SJSA1 (cell line): ENCODE results near the gene CENPL. TPM values are rescaled to one million over a fixed set of nuclear protein-coding genes. Genes with fewer than 3 reads are reported as not detected.
"Not testable (repeated sequence)": the region's sequence is repeated elsewhere in the genome, so short reads cannot be mapped to it uniquely, and the experiment has no call there.

Experiments
- DNase-seq, 2 experiments: peaks; one replicate each; pipeline ENCODE4 v3.0.0-alpha.2; 2015 to 2020; ENCODE audit warnings: low spot score in 2 of 2, low read depth in 1 of 2
- H3K27ac ChIP-seq: fragments of 250-450 bp; sonication (Bioruptor Pico); 2 replicates; pipeline ENCODE4 v1.5.1; 2020; ENCODE audit warnings: mild to moderate bottlenecking, moderate library complexity
- H3K27me3 ChIP-seq: fragments of 250-450 bp; sonication (Bioruptor Pico); replicated peaks from 2 replicates; pipeline ENCODE4 v1.5.1; 2020; ENCODE audit warnings: mild to moderate bottlenecking, moderate library complexity
- H3K36me3 ChIP-seq: fragments of 250-450 bp; sonication (Bioruptor Pico); 2 replicates; pipeline ENCODE4 v1.5.1; 2020; ENCODE audit warnings: mild to moderate bottlenecking
- H3K4me1 ChIP-seq: fragments of 250-450 bp; sonication (Bioruptor Pico); replicated peaks from 2 replicates; pipeline ENCODE4 v1.6.1; 2021; ENCODE audit warnings: mild to moderate bottlenecking
- H3K4me3 ChIP-seq: fragments of 250-450 bp; sonication (Bioruptor Pico); 2 replicates; pipeline ENCODE4 v1.5.1; 2020; ENCODE audit warnings: mild to moderate bottlenecking
- H3K9me3 ChIP-seq: fragments of 250-450 bp; sonication (Bioruptor Pico); replicated peaks from 2 replicates; pipeline ENCODE4 v1.5.1; 2020; ENCODE audit warnings: mild to moderate bottlenecking
- total RNA-seq: library from RNA; depleted of rRNA; stranded (reverse); fragments of >200 nt; shearing (Covaris generic); gene quantifications from 2 replicates; pipeline ENCODE4 v1.2.3, GENCODE V29; 2014

Gene CENPL
- total RNA-seq, 1 experiment from 2014 or later, result 56.2 TPM

- H3K9me3 ChIP-seq, result no peaks in the 10 kb centered on the region
- no peak overlapping the region for H3K4me3 ChIP-seq
- DNase-seq, result no peak
- H3K27me3 ChIP-seq, result no peaks in the 10 kb centered on the region
- H3K4me1 ChIP-seq, result peaks cover 16% of the 10 kb centered on the region
- no peak overlapping the region for H3K27ac ChIP-seq
- peaks cover 85% of the 10 kb centered on the region for H3K36me3 ChIP-seq
Measured at GRCh38 chr1:173863224-173864161, 38.8 kb upstream of the CENPL start.

- Histone ChIP-seq H3K27me3 (no peaks in the 10 kb centered on the region), H3K4me3 (no peak overlapping the region), H3K4me1 (peaks cover 16% of the 10 kb centered on the region), H3K9me3 (no peaks in the 10 kb centered on the region), H3K27ac (no peak overlapping the region), H3K36me3 (peaks cover 91% of the 10 kb centered on the region)
- DNase-seq, result peak in 1 of 2 experiments; percentile 5
Measured at GRCh38 chr1:173862769-173863223, 38.1 kb upstream of the CENPL start.

GRCh38 chr1:173862146-173862768 lies 37.6 kb upstream of the CENPL start:
- not testable (repeated sequence) for H3K27me3 ChIP-seq, H3K9me3 ChIP-seq, H3K4me3 ChIP-seq, H3K27ac ChIP-seq
- DNase-seq, result peak in 1 of 2 experiments; percentile 15
- H3K4me1 ChIP-seq, result peaks cover 16% of the 10 kb centered on the region
- H3K36me3 ChIP-seq, result peaks cover 92% of the 10 kb centered on the region

GRCh38 chr1:173861731-173862145 lies 37.1 kb upstream of the CENPL start:
- Histone ChIP-seq H3K36me3 (peaks cover 92% of the 10 kb centered on the region), H3K9me3 (no peaks in the 10 kb centered on the region)
- DNase-seq, result peak in 1 of 2 experiments; percentile 24

GRCh38 chr1:173860065-173860464 lies 35.4 kb upstream of the CENPL start:
- Histone ChIP-seq H3K4me1 (peaks cover 12% of the 10 kb centered on the region), H3K9me3 (no peaks in the 10 kb centered on the region), H3K27me3 (no peaks in the 10 kb centered on the region), H3K36me3 (peaks cover 91% of the 10 kb centered on the region), H3K4me3 (no peak overlapping the region), H3K27ac (no peak overlapping the region)
- DNase-seq, result no peak

More at GRCh38 chr1:173861731-173862145, 37.1 kb upstream of the CENPL start:
- H3K4me3 ChIP-seq, result no peak overlapping the region
- H3K27ac ChIP-seq, result no peak overlapping the region
- H3K27me3 ChIP-seq, result no peaks in the 10 kb centered on the region
- H3K4me1 ChIP-seq, result peaks cover 20% of the 10 kb centered on the region

- not testable (repeated sequence) for DNase-seq, H3K4me3 ChIP-seq, H3K27ac ChIP-seq, H3K9me3 ChIP-seq, H3K27me3 ChIP-seq
- Histone ChIP-seq H3K4me1 (peaks cover 12% of the 10 kb centered on the region), H3K36me3 (peaks cover 91% of the 10 kb centered on the region)
Measured at GRCh38 chr1:173859547-173859946, 34.9 kb upstream of the CENPL start.

GRCh38 chr1:173857363-173857917 lies 32.8 kb upstream of the CENPL start:
- no peak for DNase-seq
- Histone ChIP-seq H3K36me3 (peaks cover 87% of the 10 kb centered on the region), H3K9me3 (no peaks in the 10 kb centered on the region), H3K4me1 (peaks cover 26% of the 10 kb centered on the region), H3K27ac (no peak overlapping the region; the same call in 1 of the 2 replicates), H3K27me3 (no peaks in the 10 kb centered on the region), H3K4me3 (no peak overlapping the region)

GRCh38 chr1:173856903-173857302 lies 32.2 kb upstream of the CENPL start:
- DNase-seq, result peak in 1 of 2 experiments; percentile 13
- H3K36me3 ChIP-seq, result peaks cover 85% of the 10 kb centered on the region
- H3K27ac ChIP-seq, result no peak overlapping the region; the same call in 1 of the 2 replicates
- H3K9me3 ChIP-seq, result no peaks in the 10 kb centered on the region
- no peak overlapping the region for H3K4me3 ChIP-seq
- H3K27me3 ChIP-seq, result no peaks in the 10 kb centered on the region
- peaks cover 32% of the 10 kb centered on the region for H3K4me1 ChIP-seq

GRCh38 chr1:173856014-173856413 lies 31.3 kb upstream of the CENPL start:
- Histone ChIP-seq H3K4me3 (no peak overlapping the region), H3K27ac (peak overlapping the region; percentile 13; the same call in 1 of the 2 replicates), H3K36me3 (peaks cover 86% of the 10 kb centered on the region), H3K4me1 (peaks cover 33% of the 10 kb centered on the region), H3K9me3 (no peaks in the 10 kb centered on the region), H3K27me3 (no peaks in the 10 kb centered on the region)
- DNase-seq, result no peak

GRCh38 chr1:173853074-173853473 lies 28.4 kb upstream of the CENPL start:
- Histone ChIP-seq H3K4me3 (no peak overlapping the region), H3K27ac (peak overlapping the region; percentile 86), H3K4me1 (peaks cover 33% of the 10 kb centered on the region), H3K36me3 (peaks cover 68% of the 10 kb centered on the region), H3K27me3 (no peaks in the 10 kb centered on the region), H3K9me3 (no peaks in the 10 kb centered on the region)
- peak; percentile 66 to 80 for DNase-seq

GRCh38 chr1:173852105-173852504 lies 27.4 kb upstream of the CENPL start:
- peaks cover 59% of the 10 kb centered on the region for H3K36me3 ChIP-seq
- H3K27ac ChIP-seq, result peak overlapping the region; percentile 86
- H3K9me3 ChIP-seq, result no peaks in the 10 kb centered on the region
- no peaks in the 10 kb centered on the region for H3K27me3 ChIP-seq
- H3K4me3 ChIP-seq, result no peak overlapping the region
- peaks cover 32% of the 10 kb centered on the region for H3K4me1 ChIP-seq
- DNase-seq, result peak in 1 of 2 experiments; percentile 5

- no peak for DNase-seq
- Histone ChIP-seq H3K27me3 (no peaks in the 10 kb centered on the region), H3K4me3 (no peak overlapping the region), H3K36me3 (peaks cover 59% of the 10 kb centered on the region), H3K4me1 (no peaks in the 10 kb centered on the region), H3K27ac (no peak overlapping the region), H3K9me3 (no peaks in the 10 kb centered on the region)
Measured at GRCh38 chr1:173832748-173833147, 8.1 kb upstream of the CENPL start.

GRCh38 chr1:173827611-173828010 lies 2.9 kb upstream of the CENPL start:
- Histone ChIP-seq H3K9me3 (no peaks in the 10 kb centered on the region), H3K27me3 (no peaks in the 10 kb centered on the region), H3K36me3 (peaks cover 36% of the 10 kb centered on the region), H3K4me1 (peaks cover 5% of the 10 kb centered on the region; the same call in 1 of the 2 replicates), H3K4me3 (no peak overlapping the region), H3K27ac (no peak overlapping the region)
- no peak for DNase-seq
